Glomerular visceral epithelial cell (primary cell): ENCODE results near the gene CEP128.

Source experiments
- DNase-seq: peaks from one replicate; pipeline ENCODE4 v3.0.0-alpha.2; 2016; ENCODE audit errors: extremely low spot score

CEP128 gene

GRCh38 chr14:80941241-80942185 is at the start of gene CEP128:
Gene CEP128 (minus strand): TSS chr14:80941738.
- DNase-seq: peak; percentile 98

DNA sequence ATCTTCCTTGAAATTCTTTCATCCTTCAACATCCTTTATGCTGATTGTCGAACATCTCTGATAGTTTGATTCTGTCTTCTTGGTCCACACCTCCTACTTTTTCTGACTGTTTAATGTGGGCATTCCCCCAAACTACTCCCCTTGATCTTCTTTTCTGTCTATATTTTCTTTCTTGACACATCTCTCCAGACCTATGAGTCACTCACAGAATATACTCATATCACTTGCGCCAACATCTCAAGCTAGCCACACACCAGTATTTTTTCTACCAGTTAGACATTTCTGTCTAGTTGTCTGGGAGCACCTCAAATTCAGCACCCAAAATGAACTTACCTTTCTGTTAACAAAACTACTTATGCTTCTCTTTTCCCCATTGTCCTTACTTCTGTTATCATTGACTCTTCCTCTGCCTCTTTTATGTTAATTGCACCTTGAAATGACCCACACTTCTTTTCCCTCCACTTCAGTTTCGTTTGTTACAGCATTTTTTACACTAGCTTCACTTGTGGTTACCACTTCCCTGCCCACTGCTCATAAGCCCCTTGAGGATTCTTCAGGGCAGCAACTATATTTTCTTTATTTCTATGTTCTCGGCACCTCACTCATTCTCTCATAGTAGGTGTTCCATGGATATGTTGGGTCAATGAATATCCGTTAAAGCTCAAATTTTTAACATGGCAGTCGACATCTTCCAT is 47.3 kb upstream of the CEP128 start:
- peak; percentile 31 for DNase-seq

- no peak for DNase-seq
Measured at GRCh38 chr14:80988192-80988591, 46.7 kb upstream of the CEP128 start.

DNA sequence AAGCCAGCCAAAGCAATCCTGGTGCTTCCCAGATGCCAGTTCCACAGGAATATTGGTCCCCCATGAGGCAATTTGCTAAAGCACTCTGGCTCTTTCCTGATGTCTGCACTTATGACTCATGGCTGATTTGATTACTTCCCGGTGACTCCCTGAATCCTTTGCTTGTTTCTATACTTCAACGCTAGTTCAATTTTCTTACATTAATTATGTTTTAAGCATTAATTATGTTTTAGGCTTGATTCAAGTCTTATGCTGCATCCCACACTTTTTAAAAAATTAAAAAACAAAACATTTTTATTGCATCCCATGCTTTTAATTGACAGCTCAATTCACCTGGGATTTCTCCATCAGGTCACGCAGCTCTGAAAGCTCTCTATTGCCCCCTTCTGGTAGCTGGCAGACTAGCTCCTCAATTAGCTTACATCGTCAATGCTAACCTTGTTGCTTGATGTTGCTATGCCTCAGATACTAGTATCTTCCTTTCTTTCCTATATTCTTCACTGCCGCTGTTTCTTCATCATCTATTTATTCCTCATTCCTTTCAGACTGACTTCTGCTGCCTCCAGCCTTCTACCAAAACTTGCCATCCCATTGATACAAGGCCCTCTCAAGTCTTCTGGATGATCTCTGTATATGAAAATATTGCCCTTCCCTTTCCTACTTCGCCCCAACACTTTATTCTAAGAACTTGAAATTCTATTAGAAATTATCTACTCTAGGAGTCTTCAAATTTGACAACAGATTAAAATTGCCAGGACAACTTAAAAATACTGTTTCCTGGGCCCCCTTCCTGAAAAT is 45.9 kb upstream of the CEP128 start:
- peak; percentile 77 for DNase-seq

DNA sequence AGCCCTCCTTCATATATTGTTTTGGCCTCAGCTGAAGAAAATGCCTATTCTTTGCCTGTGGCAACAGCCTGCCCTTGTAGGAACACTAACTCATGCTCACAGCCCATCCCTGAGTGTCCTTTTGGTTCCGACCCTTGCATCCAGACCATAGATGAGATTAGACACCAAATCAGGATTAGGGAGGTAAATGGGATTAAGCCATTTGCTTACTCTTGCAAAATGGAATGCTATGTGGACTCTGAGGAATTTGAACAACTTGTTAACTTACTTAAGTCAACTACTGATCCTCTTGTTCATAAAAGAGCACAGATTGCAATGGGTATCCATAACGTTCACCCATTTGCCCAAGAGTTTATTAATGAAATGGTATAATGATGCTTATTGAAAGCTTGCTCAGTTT is 41.2 kb upstream of the CEP128 start:
- no peak for DNase-seq

GRCh38 chr14:80981673-80982072 is 40.1 kb upstream of the CEP128 start:
- DNase-seq: no peak

- no peak for DNase-seq
Measured at GRCh38 chr14:80981156-80981555, 39.6 kb upstream of the CEP128 start.

- DNase-seq: no peak
Measured at GRCh38 chr14:80979951-80980350, 38.4 kb upstream of the CEP128 start.

- no peak for DNase-seq
Measured at GRCh38 chr14:80978403-80978802, 36.9 kb upstream of the CEP128 start.

DNA sequence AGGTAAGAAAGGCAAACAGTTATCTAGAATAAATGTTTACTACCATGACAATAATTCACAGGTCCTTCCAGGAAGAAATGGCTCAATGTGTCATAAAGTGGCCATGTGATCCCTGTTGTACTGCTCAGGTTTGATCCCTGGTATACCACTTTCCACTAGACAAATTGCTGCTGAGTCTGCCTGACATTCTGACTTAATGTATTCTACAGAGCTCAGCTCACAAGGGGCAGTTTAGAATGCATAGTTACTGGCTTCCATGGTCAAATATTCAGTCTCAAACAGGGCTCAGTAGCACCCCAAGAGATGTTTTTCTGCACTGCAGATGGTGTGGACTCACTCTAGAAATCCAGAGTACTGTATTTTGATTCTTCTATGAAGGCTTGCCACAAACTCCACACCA is 35.7 kb upstream of the CEP128 start:
- DNase-seq: no peak

- DNase-seq: no peak
Measured at GRCh38 chr14:80974679-80975078, 33.1 kb upstream of the CEP128 start.

- peak; percentile 92 for DNase-seq
Measured at GRCh38 chr14:80973931-80974641, 32.5 kb upstream of the CEP128 start.

DNA sequence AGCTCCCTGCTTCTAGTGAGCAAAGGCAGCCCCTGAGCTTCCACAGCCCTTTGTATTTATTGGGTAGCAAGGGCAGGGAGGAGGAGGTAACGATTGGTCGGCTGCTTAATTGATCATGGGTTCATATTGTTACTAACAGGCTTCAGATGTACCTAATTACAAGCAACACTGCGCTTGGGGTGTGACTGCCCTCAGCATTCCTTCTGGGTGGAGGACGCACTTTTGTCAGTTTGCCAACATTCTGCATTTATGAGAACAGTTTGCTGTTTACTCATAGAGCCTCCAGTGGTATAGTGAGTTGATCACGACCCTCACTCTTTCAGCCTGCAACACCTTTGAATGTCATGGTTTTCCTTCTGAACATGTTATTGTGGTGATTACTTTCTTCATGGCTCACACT is 23.5 kb upstream of the CEP128 start:
- DNase-seq: no peak

- DNase-seq: no peak
Measured at GRCh38 chr14:80959496-80959895, 18.0 kb upstream of the CEP128 start.

DNA sequence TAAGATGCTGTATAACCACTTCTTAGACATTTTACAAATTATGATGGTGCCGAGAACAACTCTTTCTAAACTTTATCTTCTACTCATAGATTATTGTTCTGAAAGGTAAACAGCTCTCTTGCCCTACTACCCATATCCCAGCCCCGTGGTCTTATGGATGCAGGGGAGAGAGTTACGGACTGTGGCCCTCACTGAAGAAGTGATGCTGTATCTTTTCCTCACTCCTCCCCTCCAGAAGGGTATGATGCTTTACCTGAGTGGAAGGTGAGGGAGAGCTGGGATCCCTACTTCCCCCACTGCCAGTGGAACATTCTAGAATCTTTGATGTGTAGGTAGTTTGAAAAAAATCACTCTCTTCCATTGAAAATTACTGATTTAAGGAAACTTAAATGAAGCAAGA is 17.4 kb upstream of the CEP128 start:
- DNase-seq: no peak

DNA sequence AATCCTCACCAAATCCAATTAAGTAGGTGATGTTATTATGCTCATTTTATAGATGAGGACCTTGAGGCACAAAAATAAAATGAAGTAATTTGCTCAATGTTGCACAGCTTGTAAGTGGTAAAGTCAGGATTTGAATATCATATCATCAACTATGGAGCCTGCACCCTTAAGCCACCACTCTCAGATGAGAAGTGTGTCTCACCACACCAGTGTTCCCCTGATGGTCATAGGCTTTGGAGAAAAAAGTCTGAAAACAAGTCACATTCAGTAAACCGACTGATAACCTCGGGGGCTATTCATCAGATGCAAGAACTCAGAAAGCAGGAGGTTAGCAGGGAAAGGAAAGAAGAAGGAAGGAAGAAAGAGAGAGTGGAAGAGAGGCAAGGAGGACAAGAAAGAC is 16.7 kb upstream of the CEP128 start:
- DNase-seq: no peak

- no peak for DNase-seq
Measured at GRCh38 chr14:80957613-80958012, 16.1 kb upstream of the CEP128 start.

DNA sequence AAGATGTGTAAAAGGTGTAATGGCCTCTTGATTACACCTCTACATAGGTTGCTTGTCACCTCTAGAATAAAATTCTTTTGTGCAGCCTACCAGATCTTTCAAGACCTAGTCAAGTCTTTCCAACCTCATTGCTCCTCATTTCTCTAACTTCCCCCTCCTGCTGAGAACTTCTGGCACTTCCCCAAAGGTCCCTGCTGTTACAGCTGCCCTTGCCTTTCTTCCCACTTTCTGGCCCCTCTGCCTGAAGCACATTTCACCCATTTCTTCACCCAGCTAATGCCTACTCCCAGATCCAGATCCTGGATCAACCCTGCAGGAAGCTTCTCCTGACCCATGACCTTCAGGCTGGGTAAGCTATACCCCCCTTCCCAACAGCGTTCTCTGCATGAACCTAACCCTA is 15.4 kb upstream of the CEP128 start:
- no peak for DNase-seq

- no peak for DNase-seq
Measured at GRCh38 chr14:80956102-80956501, 14.6 kb upstream of the CEP128 start.

- no peak for DNase-seq
Measured at GRCh38 chr14:80955416-80955941, 13.9 kb upstream of the CEP128 start, which contains the start of gene TSHR. Gene TSHR (plus strand): TSS chr14:80955621. CDS start chr14:80955681, 60 bp downstream.

GRCh38 chr14:80954687-80955299 is 13.3 kb upstream of the CEP128 start:
- DNase-seq: peak; percentile 84
